Stimulated activated CD8-positive, alpha-beta memory T cell treated with anti-CD3 and anti-CD28 coated beads, Interleukin-12 subunit alpha, Interleukin-12 subunit beta, amount 100 ng/mL, for 24 hours (primary cell): ENCODE data around the gene AZU1.

Experiments used
- DNase-seq: peaks from one replicate; pipeline ENCODE4 v3.0.0-alpha.2; 2020; ENCODE audit errors: extremely low read depth

Gene AZU1

GRCh38 chr19:827710-828321 lies at the start of gene AZU1:
Gene AZU1, plus strand, starts transcription at chr19:827837. Its CDS starts 10 bp downstream, at chr19:827847.
- DNase-seq, result no peak

- no peak for DNase-seq
Observed at GRCh38 chr19:778910-779653, 48.6 kb upstream of the AZU1 start.

- DNase-seq, result no peak
Observed at GRCh38 chr19:780935-781334, 46.7 kb upstream of the AZU1 start.

GRCh38 chr19:781800-782184 lies 45.8 kb upstream of the AZU1 start:
- no peak for DNase-seq

- DNase-seq, result no peak
Observed at GRCh38 chr19:782185-782877, 45.3 kb upstream of the AZU1 start.

- no peak for DNase-seq
Observed at GRCh38 chr19:782878-783668, 44.6 kb upstream of the AZU1 start.

- DNase-seq, result no peak
Observed at GRCh38 chr19:784541-784940, 43.1 kb upstream of the AZU1 start.

GRCh38 chr19:787536-787935 lies 40.1 kb upstream of the AZU1 start:
- DNase-seq, result no peak

- DNase-seq, result no peak
Observed at GRCh38 chr19:788686-788982, 39.0 kb upstream of the AZU1 start.

- no peak for DNase-seq
Observed at GRCh38 chr19:788983-789700, 38.5 kb upstream of the AZU1 start.

- DNase-seq, result no peak
Observed at GRCh38 chr19:789701-790060, 38.0 kb upstream of the AZU1 start.

GRCh38 chr19:791007-791566 lies 36.5 kb upstream of the AZU1 start:
- DNase-seq, result no peak

GRCh38 chr19:791567-792305 lies 35.9 kb upstream of the AZU1 start:
- no peak for DNase-seq

GRCh38 chr19:792306-792885 lies 35.2 kb upstream of the AZU1 start:
- no peak for DNase-seq

- no peak for DNase-seq
Observed at GRCh38 chr19:793806-794205, 33.8 kb upstream of the AZU1 start.

- DNase-seq, result no peak
Observed at GRCh38 chr19:795073-795611, 32.5 kb upstream of the AZU1 start.

GRCh38 chr19:795691-796581 lies 31.7 kb upstream of the AZU1 start:
- DNase-seq, result no peak

- peak; percentile 98 for DNase-seq
Observed at GRCh38 chr19:796692-797527, 30.7 kb upstream of the AZU1 start, which contains the start of gene PTBP1. Gene PTBP1, plus strand, starts transcription at chr19:797452. Its CDS starts 46 bp downstream, at chr19:797498.
